MM.1S (cell line): ENCODE measurements around the gene KCNQ1.

ENCODE experiments used
- DNase-seq: peaks from one replicate; pipeline ENCODE4 v3.0.0-alpha.2; 2015
- H2AFZ ChIP-seq: fragments of 300-600 bp; sonication (generic); 2 replicates; pipeline ENCODE4 v1.6.0; 2016; ENCODE audit warnings: antibody characterized with exemption, low read length
- H3F3A ChIP-seq: fragments of 300-600 bp; sonication (generic); 2 replicates; pipeline ENCODE4 v1.6.1; 2016; ENCODE audit warnings: mild to moderate bottlenecking, antibody characterized with exemption, low read length, moderate library complexity, mixed read lengths; ENCODE audit not compliant: insufficient read depth
- H3K27ac ChIP-seq: fragments of 300-600 bp; sonication (generic); 2 replicates; pipeline ENCODE4 v1.5.1; 2016; ENCODE audit warnings: mild to moderate bottlenecking, low read length
- H3K27me3 ChIP-seq: fragments of 300-600 bp; sonication (generic); replicated peaks from 2 replicates; pipeline ENCODE4 v1.6.0; 2016; ENCODE audit warnings: low read length; ENCODE audit not compliant: insufficient read depth
- H3K36me3 ChIP-seq: fragments of 300-600 bp; sonication (generic); replicated peaks from 2 replicates; pipeline ENCODE4 v1.6.1; 2016; ENCODE audit warnings: mild to moderate bottlenecking, low read length, mixed read lengths; ENCODE audit not compliant: insufficient read depth
- H3K4me1 ChIP-seq: fragments of 300-600 bp; sonication (generic); 2 replicates; pipeline ENCODE4 v1.6.1; 2016; ENCODE audit warnings: low read length, mixed read lengths
- H3K4me2 ChIP-seq: fragments of 300-600 bp; sonication (generic); 2 replicates; pipeline ENCODE4 v1.6.0; 2016; ENCODE audit warnings: low read depth, low read length
- H3K4me3 ChIP-seq: fragments of 300-600 bp; sonication (generic); 2 replicates; pipeline ENCODE4 v1.5.1; 2016; ENCODE audit warnings: low read length, mixed read lengths
- H3K79me2 ChIP-seq: fragments of 300-600 bp; sonication (generic); 2 replicates; pipeline ENCODE4 v1.6.1; 2016; ENCODE audit warnings: mixed run types, low read length, mixed read lengths
- H3K9ac ChIP-seq: fragments of 300-600 bp; sonication (generic); 2 replicates; pipeline ENCODE4 v1.6.1; 2016; ENCODE audit warnings: low read length, mixed read lengths
- H3K9me2 ChIP-seq: fragments of 300-600 bp; sonication (generic); replicated peaks from 2 replicates; pipeline ENCODE4 v1.6.1; 2016; ENCODE audit warnings: mild to moderate bottlenecking, low read length, mixed read lengths; ENCODE audit not compliant: insufficient read depth
- H3K9me3 ChIP-seq: fragments of 300-600 bp; sonication (generic); replicated peaks from 2 replicates; pipeline ENCODE4 v1.6.1; 2016; ENCODE audit warnings: mild to moderate bottlenecking, low read length, mixed read lengths; ENCODE audit not compliant: insufficient read depth
- H4K20me1 ChIP-seq: fragments of 300-600 bp; sonication (generic); 2 replicates; pipeline ENCODE4 v1.6.1; 2016; ENCODE audit warnings: mild to moderate bottlenecking, low read length, moderate library complexity, mixed read lengths; ENCODE audit not compliant: insufficient read depth
- CTCF ChIP-seq: fragments of 300-600 bp; sonication (generic); IDR thresholded peaks from 2 replicates; pipeline ENCODE4 v1.5.1; 2016; ENCODE audit warnings: antibody characterized with exemption, low read length, mixed read lengths
- EZH2 ChIP-seq: fragments of 300-600 bp; sonication (generic); optimal IDR thresholded peaks from 2 replicates; pipeline ENCODE3; 2017; ENCODE audit warnings: low read depth, mild to moderate bottlenecking, antibody characterized with exemption, low read length, mixed read lengths
- EZH2phosphoT487 ChIP-seq: fragments of 300-600 bp; sonication (generic); IDR thresholded peaks from 2 replicates; pipeline ENCODE4 v1.6.1; 2018; ENCODE audit warnings: antibody characterized with exemption, low read length

KCNQ1 gene

GRCh38 chr11:2467695-2468055 lies 22.9 kb downstream of the KCNQ1 start:
- no peaks in the 10 kb centered on the region for H4K20me1 ChIP-seq
- peak overlapping the region; percentile 44 for H2AFZ ChIP-seq
- DNase-seq, result no peak
- no peaks in the 10 kb centered on the region for H3K27me3 ChIP-seq
- H3K4me3 ChIP-seq, result peak overlapping the region; percentile 26
- H3K79me2 ChIP-seq, result peaks cover 88% of the 10 kb centered on the region
- H3K36me3 ChIP-seq, result no peaks in the 10 kb centered on the region
- peak overlapping the region; percentile 55; the same call in 1 of the 2 replicates for H3K9ac ChIP-seq
- no peak for TF ChIP-seq EZH2phosphoT487
- TF ChIP-seq CTCF, result no peak
- TF ChIP-seq EZH2, result no peak
- no peaks in the 10 kb centered on the region for H3K9me2 ChIP-seq
- peaks cover 23% of the 10 kb centered on the region for H3K4me1 ChIP-seq
- H3K9me3 ChIP-seq, result no peaks in the 10 kb centered on the region
- peak overlapping the region; percentile 89; the same call in 1 of the 2 replicates for H3K27ac ChIP-seq
- peak overlapping the region; percentile 99 for H3K4me2 ChIP-seq
- 0 out of 2 replicates have a peak, but pooled peaks cover 3% of the 10 kb centered on the region for H3F3A ChIP-seq

- no peak overlapping the region for H3K4me3 ChIP-seq
- DNase-seq, result no peak
- H3K4me1 ChIP-seq, result peaks cover 23% of the 10 kb centered on the region
- no peaks in the 10 kb centered on the region for H3K9me2 ChIP-seq
- TF ChIP-seq EZH2 (no peak), EZH2phosphoT487 (no peak), CTCF (no peak)
- H2AFZ ChIP-seq, result no peak overlapping the region
- H3K4me2 ChIP-seq, result no peak overlapping the region
- no peak overlapping the region for H3K27ac ChIP-seq
- no peaks in the 10 kb centered on the region for H3K27me3 ChIP-seq
- H3K9me3 ChIP-seq, result no peaks in the 10 kb centered on the region
- H3K36me3 ChIP-seq, result no peaks in the 10 kb centered on the region
- H3F3A ChIP-seq, result 0 out of 2 replicates have a peak, but pooled peaks cover 3% of the 10 kb centered on the region
- peaks cover 87% of the 10 kb centered on the region for H3K79me2 ChIP-seq
- H4K20me1 ChIP-seq, result no peaks in the 10 kb centered on the region
- H3K9ac ChIP-seq, result no peak overlapping the region
Measured at GRCh38 chr11:2468363-2469235, 23.8 kb downstream of the KCNQ1 start.

GRCh38 chr11:2470495-2470894 lies 25.7 kb downstream of the KCNQ1 start:
- H3K4me3 ChIP-seq, result no peak overlapping the region
- H3K36me3 ChIP-seq, result no peaks in the 10 kb centered on the region
- 0 out of 2 replicates have a peak, but pooled peaks cover 3% of the 10 kb centered on the region for H3F3A ChIP-seq
- H2AFZ ChIP-seq, result no peak overlapping the region
- H3K9me3 ChIP-seq, result no peaks in the 10 kb centered on the region
- no peaks in the 10 kb centered on the region for H4K20me1 ChIP-seq
- DNase-seq, result no peak
- no peaks in the 10 kb centered on the region for H3K9me2 ChIP-seq
- H3K9ac ChIP-seq, result no peak overlapping the region
- no peak overlapping the region for H3K4me2 ChIP-seq
- no peaks in the 10 kb centered on the region for H3K27me3 ChIP-seq
- TF ChIP-seq CTCF (no peak), EZH2 (no peak), EZH2phosphoT487 (no peak)
- no peak overlapping the region for H3K27ac ChIP-seq
- peaks cover 23% of the 10 kb centered on the region for H3K4me1 ChIP-seq
- H3K79me2 ChIP-seq, result peaks cover 88% of the 10 kb centered on the region
